Glomerular visceral epithelial cell (primary cell): ENCODE data around the gene APOC4.

Source experiments
- DNase-seq: peaks from one replicate; pipeline ENCODE4 v3.0.0-alpha.2; 2016; ENCODE audit errors: extremely low spot score

The APOC4 gene

GRCh38 chr19:44993926-44994537, 52.0 kb downstream of the APOC4 start:
- DNase-seq, result no peak
